UCSD-AML1 (cell line): Measurements from ENCODE around the gene NPBWR2.
"Not testable (repeated sequence)": the region's sequence is repeated elsewhere in the genome, so short reads cannot be mapped to it uniquely, and the experiment has no call there.

Experiments used
- DNase-seq: peaks from one replicate; lab custom pipeline; 2025; ENCODE audit not compliant: unreplicated experiment; lab: John Stamatoyannopoulos, UW

The NPBWR2 gene

GRCh38 chr20:64144144-64144912, 37.0 kb upstream of the NPBWR2 start:
- no peak for DNase-seq

GRCh38 chr20:64143018-64143801, 35.8 kb upstream of the NPBWR2 start:
- DNase-seq: no peak

GRCh38 chr20:64142590-64142989, 35.2 kb upstream of the NPBWR2 start:
- DNase-seq: no peak

- DNase-seq: no peak
These were observed 33.6 kb upstream of the NPBWR2 start for GRCh38 chr20:64140956-64141355.

GRCh38 chr20:64140061-64140931, 32.9 kb upstream of the NPBWR2 start:
- no peak for DNase-seq

- DNase-seq: no peak
These were observed 32.1 kb upstream of the NPBWR2 start for GRCh38 chr20:64139199-64140060.

- no peak for DNase-seq
These were observed 31.0 kb upstream of the NPBWR2 start for GRCh38 chr20:64138276-64138815.

- no peak for DNase-seq
These were observed 30.2 kb upstream of the NPBWR2 start for GRCh38 chr20:64137598-64138031.

GRCh38 chr20:64136004-64136710, 28.8 kb upstream of the NPBWR2 start:
- DNase-seq: no peak

- not testable (repeated sequence) for DNase-seq
These were observed 27.4 kb upstream of the NPBWR2 start for GRCh38 chr20:64134744-64135143.

- DNase-seq: no peak
These were observed 26.6 kb upstream of the NPBWR2 start for GRCh38 chr20:64133951-64134407.

GRCh38 chr20:64131406-64131805, 24.0 kb upstream of the NPBWR2 start:
- peak; percentile 34 for DNase-seq

- no peak for DNase-seq
These were observed 23.5 kb upstream of the NPBWR2 start for GRCh38 chr20:64130876-64131275.

- no peak for DNase-seq
These were observed 22.9 kb upstream of the NPBWR2 start for GRCh38 chr20:64130271-64130670.

GRCh38 chr20:64129146-64129782, 21.9 kb upstream of the NPBWR2 start:
- DNase-seq: no peak

- DNase-seq: not testable (repeated sequence)
These were observed 16.2 kb upstream of the NPBWR2 start for GRCh38 chr20:64123517-64123916.

GRCh38 chr20:64122927-64123326, 15.6 kb upstream of the NPBWR2 start:
- DNase-seq: not testable (repeated sequence)

GRCh38 chr20:64121586-64121985, 14.2 kb upstream of the NPBWR2 start:
- DNase-seq: no peak
